Measurements from ENCODE around the gene CCND3.

Gene CCND3

GRCh38 chr6:41958022-41958856 lies 16.6 kb upstream of the CCND3 start:
- no peak for TF ChIP-seq CTCF (IDR thresholded peaks at IDR 0.05; ENCODE audit: unreplicated experiment in 3 of 3)
- H3K4me1 Mint-ChIP-seq, result no peaks in the 10 kb centered on the region

GRCh38 chr6:41957117-41957516 lies 15.5 kb upstream of the CCND3 start:
- H3K4me1 Mint-ChIP-seq, result no peaks in the 10 kb centered on the region
- H3K27ac Mint-ChIP-seq, result no peak overlapping the region
- no peak overlapping the region for H3K4me3 Mint-ChIP-seq
- H3K27me3 Mint-ChIP-seq (ENCODE audit: low read depth), result no peaks in the 10 kb centered on the region
- no peak for TF ChIP-seq CTCF (IDR thresholded peaks at IDR 0.05; ENCODE audit: unreplicated experiment in 3 of 3)
- H3K36me3 Mint-ChIP-seq (ENCODE audit: low read depth), result no peaks in the 10 kb centered on the region
- no peaks in the 10 kb centered on the region for H3K9me3 Mint-ChIP-seq

More at GRCh38 chr6:41958022-41958856, 16.6 kb upstream of the CCND3 start:
- Mint-ChIP-seq H3K36me3 (ENCODE audit: low read depth) (no peaks in the 10 kb centered on the region), H3K9me3 (no peaks in the 10 kb centered on the region), H3K27ac (no peak overlapping the region), H3K27me3 (ENCODE audit: low read depth) (peaks cover 4% of the 10 kb centered on the region), H3K4me3 (no peak overlapping the region)

GRCh38 chr6:41955412-41955811 lies 13.8 kb upstream of the CCND3 start:
- no peaks in the 10 kb centered on the region for H3K4me1 Mint-ChIP-seq
- no peaks in the 10 kb centered on the region for H3K9me3 Mint-ChIP-seq
- no peak for TF ChIP-seq CTCF (IDR thresholded peaks at IDR 0.05; ENCODE audit: unreplicated experiment in 3 of 3)
- H3K4me3 Mint-ChIP-seq, result no peak overlapping the region
- no peaks in the 10 kb centered on the region for H3K27me3 Mint-ChIP-seq (ENCODE audit: low read depth)
- H3K36me3 Mint-ChIP-seq (ENCODE audit: low read depth), result no peaks in the 10 kb centered on the region
- no peak overlapping the region for H3K27ac Mint-ChIP-seq

GRCh38 chr6:41954668-41955067 lies 13.1 kb upstream of the CCND3 start:
- no peak for TF ChIP-seq CTCF (IDR thresholded peaks at IDR 0.05; ENCODE audit: unreplicated experiment in 3 of 3)
- H3K4me3 Mint-ChIP-seq, result no peak overlapping the region
- H3K27me3 Mint-ChIP-seq (ENCODE audit: low read depth), result no peaks in the 10 kb centered on the region
- no peaks in the 10 kb centered on the region for H3K36me3 Mint-ChIP-seq (ENCODE audit: low read depth)
- H3K27ac Mint-ChIP-seq, result no peak overlapping the region
- H3K9me3 Mint-ChIP-seq, result no peaks in the 10 kb centered on the region
- H3K4me1 Mint-ChIP-seq, result no peaks in the 10 kb centered on the region

GRCh38 chr6:41947581-41948220 lies 6.1 kb upstream of the CCND3 start:
- Mint-ChIP-seq H3K27me3 (ENCODE audit: low read depth) (no peaks in the 10 kb centered on the region), H3K36me3 (ENCODE audit: low read depth) (no peaks in the 10 kb centered on the region), H3K9me3 (no peaks in the 10 kb centered on the region), H3K4me3 (no peak overlapping the region), H3K4me1 (no peaks in the 10 kb centered on the region), H3K27ac (no peak overlapping the region)
- TF ChIP-seq CTCF (IDR thresholded peaks at IDR 0.05; ENCODE audit: unreplicated experiment in 3 of 3), result no peak
